Fibroblast of villous mesenchyme (primary cell): ENCODE data around the gene ADD3. TPM values are rescaled to one million over a fixed set of nuclear protein-coding genes. Genes with fewer than 3 reads are reported as not detected.

ENCODE experiments used
- DNase-seq: peaks from one replicate; pipeline ENCODE4 v3.0.0-alpha.2; 2010; ENCODE audit warnings: low read depth
- H3K4me3 ChIP-seq: 2 replicates; pipeline ENCODE4 v1.5.1; 2011; ENCODE audit warnings: low read depth, mild to moderate bottlenecking, low read length
- small RNA-seq: library from RNA; depleted of rRNA; stranded (forward); fragments of <200 nt; gene quantifications from one replicate; pipeline ENCODE3, GENCODE V24; 2012
- total RNA-seq: library from RNA; depleted of rRNA; stranded (reverse); fragments of >200 nt; gene quantifications from 2 replicates; pipeline ENCODE4 v1.2.3, GENCODE V29; 2012
- TF ChIP-seq, protein P1 (sequence below): IDR thresholded peaks from 2 replicates; pipeline ENCODE4 v1.5.1; 2012; ENCODE audit warnings: low read depth, mild to moderate bottlenecking, low read length; ENCODE audit not compliant: insufficient read depth

ADD3 gene
- total RNA-seq, 1 donor: 97.6 TPM

DNA sequence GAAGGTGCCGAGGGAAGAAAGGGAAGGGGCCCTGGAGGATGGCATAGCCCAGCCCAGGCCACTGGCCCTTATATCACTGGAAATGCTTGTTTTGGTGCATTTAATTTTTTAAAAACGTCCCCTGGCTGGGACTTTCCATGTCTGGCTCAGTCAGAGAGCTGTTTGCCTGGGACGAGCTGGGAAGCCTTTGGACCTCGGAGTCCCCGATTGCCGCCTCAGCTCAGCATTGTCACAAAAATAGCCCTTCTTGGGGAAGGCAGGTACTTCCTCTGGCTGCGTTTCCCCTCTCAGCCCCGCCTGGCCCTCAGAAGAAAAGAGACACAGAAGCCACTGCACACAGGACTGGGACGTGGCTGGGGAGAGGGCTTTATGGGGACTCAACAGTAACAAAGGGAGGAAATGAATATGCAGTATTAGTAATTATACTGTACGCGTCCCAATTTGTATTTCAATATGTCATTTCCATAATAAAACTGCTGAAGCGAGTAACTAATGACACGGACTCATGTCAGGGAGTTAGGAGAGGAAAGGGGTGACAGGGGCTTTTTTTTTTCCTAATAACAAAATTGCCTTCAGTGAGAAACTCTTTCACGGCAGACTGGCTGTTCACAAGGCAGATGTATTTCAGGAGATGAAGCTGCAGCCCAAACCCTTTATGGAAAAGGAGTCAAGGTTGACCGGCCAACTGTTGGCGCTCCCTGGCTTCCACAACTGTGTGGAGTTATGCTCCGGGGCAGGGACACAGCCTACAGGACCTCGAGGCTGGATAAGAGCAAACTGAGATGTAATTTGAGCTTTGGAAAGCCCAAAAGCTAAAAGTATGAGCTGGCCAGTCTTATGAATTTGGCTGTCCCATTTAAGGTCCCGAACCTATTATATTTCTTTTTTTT is 168.6 kb downstream of the ADD3 start:
- no peak for DNase-seq
- no peak overlapping the region for H3K4me3 ChIP-seq
- TF ChIP-seq, protein P1, sequence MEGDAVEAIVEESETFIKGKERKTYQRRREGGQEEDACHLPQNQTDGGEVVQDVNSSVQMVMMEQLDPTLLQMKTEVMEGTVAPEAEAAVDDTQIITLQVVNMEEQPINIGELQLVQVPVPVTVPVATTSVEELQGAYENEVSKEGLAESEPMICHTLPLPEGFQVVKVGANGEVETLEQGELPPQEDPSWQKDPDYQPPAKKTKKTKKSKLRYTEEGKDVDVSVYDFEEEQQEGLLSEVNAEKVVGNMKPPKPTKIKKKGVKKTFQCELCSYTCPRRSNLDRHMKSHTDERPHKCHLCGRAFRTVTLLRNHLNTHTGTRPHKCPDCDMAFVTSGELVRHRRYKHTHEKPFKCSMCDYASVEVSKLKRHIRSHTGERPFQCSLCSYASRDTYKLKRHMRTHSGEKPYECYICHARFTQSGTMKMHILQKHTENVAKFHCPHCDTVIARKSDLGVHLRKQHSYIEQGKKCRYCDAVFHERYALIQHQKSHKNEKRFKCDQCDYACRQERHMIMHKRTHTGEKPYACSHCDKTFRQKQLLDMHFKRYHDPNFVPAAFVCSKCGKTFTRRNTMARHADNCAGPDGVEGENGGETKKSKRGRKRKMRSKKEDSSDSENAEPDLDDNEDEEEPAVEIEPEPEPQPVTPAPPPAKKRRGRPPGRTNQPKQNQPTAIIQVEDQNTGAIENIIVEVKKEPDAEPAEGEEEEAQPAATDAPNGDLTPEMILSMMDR: no peak

DNA sequence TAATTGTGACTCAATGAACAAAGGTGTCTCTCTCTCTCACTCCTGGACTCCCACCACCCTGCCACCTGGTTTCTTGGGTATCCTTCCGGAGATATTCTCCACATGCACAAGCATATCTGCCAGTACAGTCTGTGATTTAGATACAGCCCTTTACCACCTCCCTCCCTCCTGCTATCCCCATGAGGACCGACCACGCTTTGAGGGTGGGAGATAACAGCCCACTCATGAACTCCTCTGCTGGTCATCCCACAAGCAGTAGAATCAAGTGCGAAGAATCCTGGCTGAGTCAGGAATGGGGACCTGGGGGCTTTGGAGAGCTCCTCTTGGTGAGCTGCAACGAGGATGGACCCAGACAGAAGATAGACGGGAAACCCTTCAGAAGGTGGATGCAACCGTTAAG is 171.4 kb downstream of the ADD3 start:
- H3K4me3 ChIP-seq: no peak overlapping the region
- no peak for DNase-seq
- TF ChIP-seq, protein P1: no peak

DNA sequence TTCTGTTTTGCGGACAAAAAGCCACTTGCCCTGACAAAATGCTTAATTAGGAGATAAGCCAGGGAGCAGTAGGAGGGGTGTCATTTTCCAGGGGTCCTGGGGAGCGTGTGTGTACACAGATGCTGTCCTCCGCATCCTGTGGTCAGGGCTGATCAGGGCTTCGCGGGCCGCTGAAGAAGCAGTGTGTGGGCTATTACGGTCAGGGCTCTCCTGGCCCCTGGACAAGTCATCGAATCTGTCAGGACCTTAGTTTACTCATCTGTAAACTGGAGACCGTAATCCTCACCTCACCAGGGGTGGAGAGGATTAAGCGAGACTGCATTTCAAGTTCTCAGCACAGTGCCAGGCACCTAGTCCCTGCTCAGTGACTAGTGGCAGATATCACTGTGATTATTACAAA is 173.7 kb downstream of the ADD3 start:
- DNase-seq: no peak
- H3K4me3 ChIP-seq: no peak overlapping the region
- TF ChIP-seq, protein P1: no peak

DNA sequence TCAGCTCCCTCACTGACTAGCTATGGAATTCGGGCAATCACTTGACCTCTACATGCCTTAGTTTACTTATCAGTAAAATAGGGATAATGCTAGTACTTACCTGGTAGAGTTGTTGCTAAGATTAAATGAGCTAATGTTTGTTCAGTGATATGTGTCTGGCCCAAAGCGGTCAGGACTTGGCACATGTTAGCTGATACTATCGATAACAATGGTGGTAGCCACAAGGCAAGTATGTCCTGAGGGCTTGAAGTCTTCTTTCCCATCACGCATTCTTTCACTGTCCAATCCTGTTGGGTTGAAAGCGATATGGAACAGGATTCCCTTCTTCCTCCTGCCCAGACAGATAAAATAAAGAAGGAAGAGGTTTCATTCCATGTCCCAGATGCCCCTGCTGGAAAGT is 174.1 kb downstream of the ADD3 start:
- H3K4me3 ChIP-seq: no peak overlapping the region
- TF ChIP-seq, protein P1: no peak
- no peak for DNase-seq

DNA sequence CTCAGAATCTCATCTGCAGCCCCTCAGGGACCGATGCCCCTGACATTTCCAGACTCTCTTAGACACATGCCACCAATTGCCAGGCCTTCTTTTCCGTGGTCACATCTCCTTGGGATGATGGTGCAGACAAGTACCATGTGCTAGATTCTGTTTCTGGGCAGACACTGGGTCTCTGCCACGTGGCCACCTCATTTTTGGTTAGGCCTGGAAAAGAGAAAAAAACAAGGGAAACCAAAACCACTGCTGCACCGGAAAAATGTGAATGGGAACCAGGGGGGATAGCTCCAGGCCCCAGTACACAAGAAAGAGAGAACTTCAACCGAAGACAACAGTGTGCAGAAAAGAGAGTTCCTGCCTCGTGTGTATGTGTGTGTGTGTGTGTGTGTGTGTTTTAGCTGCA is 176.6 kb downstream of the ADD3 start:
- H3K4me3 ChIP-seq: no peak overlapping the region
- no peak for DNase-seq
- TF ChIP-seq, protein P1: no peak

Small RNAs within 50 kb of the gene (small RNA-seq; reads per million reads assigned to genes)
- gene SNRPGP12: not detected

Other genes with a start within 250 kb of the ADD3 start
- 86.4 and 90.8 TPM in 2 replicates for gene XPNPEP1, start 84.5 kb upstream of the ADD3 start, total RNA-seq
- gene MXI1, start 199.6 kb downstream of the ADD3 start, total RNA-seq: 7.7 and 8.2 TPM in 2 replicates